ENCODE measurements around the gene PEX1.
A peak's percentile ranks its signal among the peaks of the same experiment; 100 is the strongest.
"Not testable (repeated sequence)": the region's sequence is repeated elsewhere in the genome, so short reads cannot be mapped to it uniquely, and the experiment has no call there.

PEX1 gene

DNA sequence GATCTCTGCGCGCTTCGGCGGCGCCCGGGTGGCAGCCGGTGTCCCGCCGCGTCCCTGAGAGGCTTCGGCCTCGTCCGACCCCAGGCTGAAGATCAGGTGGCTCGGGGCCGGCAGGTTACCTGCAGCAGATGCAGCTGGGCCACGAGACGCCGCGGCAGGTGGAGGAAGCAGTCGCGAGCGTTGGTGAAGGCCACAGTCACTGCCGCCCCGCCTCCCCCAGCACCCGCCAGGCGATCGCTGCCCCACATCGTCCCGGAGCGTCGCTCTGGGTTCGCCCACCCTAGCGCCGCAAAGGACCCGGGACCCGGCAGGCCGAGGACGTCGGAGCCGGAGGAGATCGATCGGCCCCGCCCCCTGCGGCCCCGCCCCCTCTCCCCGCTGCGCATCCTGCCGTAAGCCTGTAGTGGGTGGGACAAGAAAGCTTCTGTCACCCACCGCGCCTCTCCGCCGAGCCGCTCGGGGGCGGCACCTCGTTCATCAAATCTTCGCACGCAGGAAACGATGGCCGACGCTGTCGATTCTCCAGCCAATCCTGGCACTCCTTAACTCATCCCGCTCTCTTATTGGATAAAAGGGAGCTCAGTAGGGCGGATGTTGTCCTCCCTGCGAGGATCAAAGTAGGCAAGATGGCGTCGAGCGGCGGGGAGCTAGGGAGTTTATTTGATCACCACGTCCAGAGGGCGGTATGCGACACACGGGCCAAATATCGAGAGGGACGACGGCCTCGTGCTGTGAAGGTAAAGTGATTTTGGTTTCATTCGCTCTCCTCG is at the start of gene PEX1, which contains the start of gene RBM48:
Gene PEX1 (minus strand): TSS at position 333 of the 770 bp plus-strand sequence. CDS start 85 bp downstream, at position 248.
Gene RBM48 (plus strand): TSS at position 608 of the 770 bp plus-strand sequence. CDS start 19 bp downstream, at position 627.
- peak; percentile 98 for DNase-seq

DNA sequence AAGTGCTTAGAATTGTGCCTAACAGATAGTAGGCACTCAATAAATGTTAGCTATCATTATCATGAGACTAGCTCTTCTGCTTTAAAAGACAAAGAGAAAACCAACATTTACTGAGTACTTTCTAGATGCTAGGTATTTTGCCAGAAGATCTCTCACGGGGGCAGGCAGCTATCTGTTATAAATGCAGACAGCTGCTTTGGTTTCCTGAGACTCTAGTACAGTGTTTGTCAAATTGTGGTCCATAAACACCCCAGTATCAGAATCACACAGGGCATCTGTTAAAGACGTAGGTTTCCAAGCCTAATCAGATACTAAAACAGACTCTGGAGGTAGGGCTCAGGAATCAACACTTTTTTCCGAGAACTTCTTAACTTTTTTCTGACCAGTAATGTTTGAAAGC is 48.0 kb upstream of the PEX1 start:
- no peak for DNase-seq

DNA sequence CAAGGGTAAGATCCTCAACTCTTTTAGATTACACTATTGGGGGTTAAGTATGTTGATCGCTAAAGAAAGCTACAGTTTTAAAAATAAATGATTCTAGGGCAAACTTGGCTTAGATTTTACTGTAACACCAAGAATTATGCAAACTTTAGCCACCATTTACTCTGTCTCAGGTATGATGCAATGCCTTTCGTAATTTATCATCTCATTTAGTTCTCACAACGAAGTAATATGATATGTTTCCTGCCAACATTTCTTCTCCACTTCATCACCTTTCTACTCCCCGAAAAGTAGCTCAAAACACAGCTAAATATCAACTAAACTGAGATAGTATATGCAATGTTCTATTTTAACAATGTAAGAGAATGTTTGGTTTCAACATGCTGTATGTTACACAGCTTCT is 40.8 kb upstream of the PEX1 start:
- DNase-seq: no peak

DNA sequence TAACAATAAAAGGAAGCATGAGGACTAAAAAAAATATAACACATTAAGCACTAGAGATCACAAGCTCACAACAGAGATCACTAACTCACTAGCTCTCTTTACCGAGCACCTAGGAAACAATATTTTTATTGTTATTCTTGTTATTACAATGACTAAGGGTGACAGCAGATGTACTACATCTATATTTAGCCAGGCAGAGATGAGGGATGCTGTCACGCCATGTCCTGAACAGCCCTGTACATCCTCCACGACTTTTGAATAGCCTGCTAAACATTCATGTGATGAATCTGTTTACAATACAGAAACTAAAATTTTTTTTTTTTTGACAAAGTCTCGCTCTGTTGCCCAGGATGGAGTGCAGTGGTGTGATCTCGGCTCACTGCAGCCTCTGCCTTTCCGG is 39.1 kb upstream of the PEX1 start:
- DNase-seq: no peak

DNA sequence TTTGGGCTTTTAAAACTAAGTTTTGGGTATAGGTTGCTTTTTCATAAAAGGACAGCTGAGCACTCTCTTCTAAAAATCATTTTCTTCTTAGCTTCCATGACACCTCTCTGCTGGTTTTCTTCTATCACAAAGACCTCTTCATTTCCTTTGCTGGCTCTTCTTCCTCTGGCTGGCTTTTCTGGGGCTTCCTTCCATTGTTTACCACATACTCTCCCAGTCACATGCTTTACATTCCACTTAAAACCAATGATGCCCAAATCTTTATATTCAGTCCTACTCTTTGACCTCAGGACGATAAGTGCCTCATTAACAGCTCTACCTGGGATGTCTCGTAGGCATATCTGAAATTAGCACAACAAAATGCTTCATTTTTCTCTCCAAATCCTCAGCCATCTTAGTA is 35.0 kb upstream of the PEX1 start:
- DNase-seq: no peak

DNA sequence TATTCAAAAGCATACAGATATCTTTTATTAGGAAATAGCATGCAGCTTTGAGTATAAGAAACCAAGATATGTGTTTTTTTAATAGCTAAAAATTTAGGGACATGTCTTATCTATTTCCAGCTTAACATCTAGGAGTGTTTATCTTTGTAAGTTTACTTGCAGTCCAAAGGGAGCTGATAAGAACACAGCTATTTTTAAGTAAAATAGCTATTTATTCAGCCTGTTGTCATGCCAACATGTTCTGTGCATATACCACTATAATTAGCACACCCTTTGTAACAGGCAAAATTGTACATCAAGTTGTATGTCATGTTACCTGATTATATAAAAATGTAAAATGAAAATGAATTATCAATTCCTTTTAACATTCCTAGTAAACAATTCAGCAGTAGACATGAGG is 32.3 kb upstream of the PEX1 start:
- DNase-seq: no peak

DNA sequence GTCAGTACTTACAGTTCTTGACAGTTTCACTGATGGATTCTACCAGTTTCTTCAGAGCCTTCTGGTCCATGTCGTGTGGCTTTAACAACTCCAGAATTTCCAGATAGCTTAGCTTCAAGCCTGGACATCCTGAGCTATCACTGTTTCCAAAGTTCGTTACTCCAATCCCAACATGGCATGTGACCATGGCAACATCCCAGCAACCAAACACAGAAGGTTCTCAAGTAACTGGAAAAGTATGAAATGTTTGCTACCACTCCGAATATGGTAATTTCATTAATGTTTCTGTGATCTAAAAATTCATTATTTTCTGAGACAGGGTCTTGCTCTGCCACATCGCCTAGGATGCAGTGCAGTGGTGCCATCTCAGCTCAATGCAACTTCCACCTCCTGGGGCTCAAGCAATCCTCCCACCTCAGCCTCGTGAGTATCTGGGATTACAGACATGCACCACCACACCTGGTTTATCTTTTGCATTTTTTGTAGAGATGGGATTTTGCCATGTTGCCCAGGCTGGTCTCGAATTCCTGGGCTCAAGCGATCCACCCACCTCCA is 29.6 kb upstream of the PEX1 start:
- no peak for DNase-seq

DNA sequence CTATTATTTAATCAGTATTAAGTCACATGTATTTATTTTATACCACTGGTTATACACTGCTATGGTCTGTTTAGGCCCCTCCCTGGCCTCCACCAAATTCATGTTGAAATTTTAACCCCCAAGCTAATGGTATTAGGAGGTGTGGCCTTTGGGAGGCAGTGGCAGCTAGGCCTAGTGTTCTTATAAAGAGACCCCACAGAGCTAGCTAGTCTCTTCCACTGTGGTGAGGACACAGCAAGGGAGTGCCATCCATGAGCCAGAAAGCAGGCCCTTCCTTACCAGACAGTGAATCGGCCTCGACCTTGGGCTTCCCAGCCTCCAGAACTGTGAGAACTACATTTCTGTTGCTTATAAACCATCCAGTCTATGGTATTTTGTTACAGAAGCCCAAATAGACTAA is 28.9 kb upstream of the PEX1 start:
- DNase-seq: no peak

DNA sequence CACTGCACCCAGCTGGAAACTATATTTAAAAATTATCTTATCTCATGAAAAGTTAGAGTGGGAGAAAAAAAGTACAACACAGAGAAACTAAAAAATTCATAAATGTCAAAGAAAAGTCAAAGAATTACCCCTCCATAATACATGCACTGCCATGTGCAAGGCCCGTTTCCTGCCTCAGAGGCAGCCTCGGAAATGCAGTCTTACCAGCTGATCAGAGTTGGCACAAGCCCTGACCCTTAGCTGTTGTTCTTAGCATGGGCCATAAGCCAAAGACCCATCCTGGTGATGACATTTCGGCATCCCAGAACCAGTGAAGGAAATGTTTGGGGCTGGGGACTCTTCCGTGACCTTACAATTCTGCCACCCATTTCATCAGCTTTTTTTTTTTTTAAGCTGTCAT is 21.9 kb upstream of the PEX1 start:
- DNase-seq: no peak

DNA sequence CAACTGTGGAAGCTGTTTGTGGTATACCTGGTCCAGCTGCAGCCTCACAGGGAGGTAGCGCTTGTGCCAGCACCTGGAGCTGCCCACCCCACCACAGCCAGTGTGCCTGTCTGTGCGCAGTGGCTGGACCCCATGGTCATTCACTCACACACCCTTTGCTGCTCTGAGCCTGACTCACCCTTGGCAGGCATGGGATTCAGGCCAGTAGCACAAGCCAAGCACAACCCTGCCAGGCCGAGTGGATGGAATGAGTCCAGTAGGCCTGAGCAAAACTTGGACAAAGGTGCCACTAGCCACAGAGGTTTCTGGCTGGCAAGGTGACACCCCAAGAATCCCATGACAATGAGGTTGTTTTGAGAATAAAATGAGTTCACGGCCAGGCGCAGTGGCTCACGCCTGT is 19.3 kb upstream of the PEX1 start:
- no peak for DNase-seq

DNA sequence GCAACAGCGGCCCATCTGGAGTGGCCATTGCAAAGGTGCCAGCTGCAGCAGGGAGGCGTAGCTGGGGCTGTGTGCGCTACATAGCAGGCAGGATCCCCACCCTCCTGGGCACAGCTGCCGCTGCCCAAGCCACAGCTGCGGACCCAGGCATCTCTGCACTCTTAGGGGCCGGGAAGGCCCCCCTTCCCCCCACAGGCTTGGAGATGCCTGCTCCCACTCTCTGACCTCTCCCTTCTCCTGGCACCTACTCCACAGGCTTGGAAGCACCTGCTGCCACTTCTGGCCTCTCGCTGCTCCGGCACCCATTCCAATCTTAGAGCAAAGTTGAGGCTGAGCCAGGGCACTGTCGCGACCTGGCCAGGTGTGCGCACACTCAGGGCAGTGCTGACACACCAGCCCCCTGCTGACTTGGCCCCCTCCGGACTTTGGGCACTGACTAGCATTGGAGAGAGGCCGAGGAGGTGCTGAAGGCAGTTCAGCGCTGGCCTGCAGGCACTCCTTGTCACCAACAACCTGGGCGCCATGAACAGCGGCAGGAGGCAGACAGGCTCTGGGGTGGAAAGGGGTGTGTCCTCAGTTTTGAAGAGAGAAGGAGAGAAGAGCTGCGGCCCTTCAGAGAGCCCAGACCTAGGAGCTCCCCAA is 18.7 kb upstream of the PEX1 start:
- no peak for DNase-seq

DNA sequence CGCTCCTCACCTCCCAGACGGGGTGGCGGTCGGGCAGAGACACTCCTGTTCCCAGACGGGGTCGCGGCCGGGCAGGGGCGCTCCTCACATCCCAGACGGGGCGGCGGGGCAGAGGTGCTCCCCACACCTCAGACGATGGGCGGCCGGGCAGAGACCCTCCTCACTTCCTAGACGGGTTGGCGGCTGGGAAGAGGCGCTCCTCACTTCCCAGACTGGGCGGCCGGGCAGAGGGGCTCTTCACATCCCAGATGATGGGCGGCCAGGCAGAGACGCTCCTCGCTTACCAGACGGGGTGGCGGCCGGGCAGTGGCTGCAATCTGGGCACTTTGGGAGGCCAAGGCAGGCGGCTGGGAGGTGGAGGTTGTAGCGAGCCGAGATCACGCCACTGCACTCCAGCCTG is 16.8 kb upstream of the PEX1 start:
- not testable (repeated sequence) for DNase-seq

DNA sequence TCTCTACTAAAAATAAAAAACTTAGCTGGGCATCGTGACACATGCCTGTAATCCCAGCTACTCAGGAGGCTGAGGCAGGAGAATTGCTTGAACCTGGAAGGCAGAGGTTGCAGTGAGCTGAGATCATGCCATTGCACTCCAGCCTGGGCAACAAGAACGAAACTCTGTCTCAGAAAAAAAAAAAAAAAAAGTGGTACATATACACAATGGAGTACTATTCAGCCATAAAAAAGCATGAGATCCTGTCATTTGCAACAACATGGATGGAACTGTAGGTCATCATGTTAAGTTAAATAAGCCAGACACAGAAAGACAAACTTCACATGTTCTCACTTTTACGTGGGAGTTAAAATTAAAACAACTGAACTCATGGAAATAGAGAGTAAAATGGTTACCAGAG is 15.2 kb upstream of the PEX1 start:
- not testable (repeated sequence) for DNase-seq

DNA sequence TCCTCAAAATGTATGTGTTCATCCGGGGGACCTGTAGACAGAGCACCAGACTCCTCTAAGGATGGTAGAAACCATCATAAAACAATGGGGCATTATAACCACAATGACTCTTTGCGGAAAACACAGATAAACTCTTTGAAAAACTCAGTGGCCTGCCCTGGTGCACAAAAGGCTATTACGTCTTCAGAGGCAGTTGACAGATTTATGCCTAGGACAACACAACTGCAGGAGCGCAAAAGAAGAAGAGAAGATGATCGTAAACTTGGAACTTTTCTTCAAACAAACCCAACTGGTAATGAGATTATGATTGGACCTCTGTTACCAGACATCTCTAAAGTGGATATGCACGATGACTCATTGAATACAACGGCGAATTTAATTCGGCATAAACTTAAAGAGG is 6.3 kb upstream of the PEX1 start:
- DNase-seq: no peak

DNA sequence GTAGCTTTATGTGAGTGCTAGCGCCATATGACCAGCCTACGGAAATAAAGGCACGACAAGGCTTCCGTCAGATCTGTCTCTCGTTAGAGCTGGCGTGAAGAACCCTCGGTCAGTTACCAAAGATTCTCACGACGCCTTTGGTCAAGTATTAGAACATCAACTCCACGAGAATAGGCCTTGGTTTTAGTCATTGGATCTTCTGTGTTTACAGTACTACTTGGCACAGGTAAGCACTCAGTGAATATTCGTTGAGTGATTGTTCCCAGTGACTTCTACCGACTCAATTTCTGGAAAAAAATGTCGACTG is 591 bp upstream of the PEX1 start:
- DNase-seq: no peak

DNA sequence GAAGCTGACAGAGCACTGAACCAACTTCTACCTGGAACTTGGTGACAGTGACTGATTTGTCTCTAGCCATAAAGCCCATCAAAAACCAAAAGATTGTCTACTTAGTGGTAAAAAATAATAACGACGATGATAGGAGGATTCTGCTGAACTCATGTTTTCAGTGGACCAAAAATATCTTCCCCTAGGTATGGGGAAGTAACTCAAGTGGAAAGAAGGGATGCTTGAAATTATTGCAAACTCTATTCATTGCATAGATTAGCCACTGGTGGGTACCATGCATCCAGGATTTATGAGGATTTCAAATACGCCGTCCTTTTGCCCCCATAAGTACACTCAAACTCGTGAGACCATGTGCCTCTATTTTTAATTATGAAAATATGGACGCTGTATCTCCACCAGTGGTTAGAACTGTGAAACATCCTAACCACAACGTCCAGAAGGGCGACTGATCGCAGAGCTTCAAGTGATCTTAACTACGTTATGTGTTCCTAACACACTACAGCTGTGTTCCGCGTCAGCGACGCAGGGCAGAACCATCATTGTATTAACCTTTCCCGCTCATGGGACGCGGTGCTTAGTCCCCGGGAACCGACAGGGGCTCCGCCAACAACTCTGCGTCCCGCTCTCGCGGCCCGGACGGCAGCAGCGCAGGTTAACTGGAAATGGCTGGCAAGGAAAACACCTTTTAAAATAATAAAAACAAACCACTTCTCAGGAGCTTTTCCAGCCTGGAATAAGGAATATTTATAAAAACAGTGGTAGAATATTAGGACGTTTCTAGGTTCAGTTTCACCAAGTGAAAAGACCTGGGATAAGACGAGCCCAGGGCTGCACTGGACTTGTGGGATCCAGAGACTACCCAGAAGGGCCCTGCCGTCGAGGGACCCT is 776 bp downstream of the PEX1 start:
- no peak for DNase-seq

DNA sequence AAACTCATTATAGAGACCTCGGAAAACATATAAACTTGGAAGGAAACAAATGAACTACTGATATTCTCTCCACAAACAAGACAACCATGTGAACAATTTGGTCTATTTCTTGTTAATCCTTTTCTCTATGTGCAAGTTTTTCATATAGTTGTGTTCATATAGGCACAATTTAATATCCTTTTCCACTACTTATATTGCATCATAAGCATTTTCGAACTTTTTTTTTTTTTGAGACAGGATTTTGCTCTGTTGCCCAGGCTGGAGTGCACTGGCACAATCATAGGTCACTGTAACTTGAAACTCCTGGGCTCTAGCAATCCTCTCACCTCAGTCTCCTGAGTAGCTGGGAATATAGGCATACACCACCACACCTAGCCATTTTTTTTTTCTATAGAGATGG is 5.2 kb downstream of the PEX1 start:
- no peak for DNase-seq

DNA sequence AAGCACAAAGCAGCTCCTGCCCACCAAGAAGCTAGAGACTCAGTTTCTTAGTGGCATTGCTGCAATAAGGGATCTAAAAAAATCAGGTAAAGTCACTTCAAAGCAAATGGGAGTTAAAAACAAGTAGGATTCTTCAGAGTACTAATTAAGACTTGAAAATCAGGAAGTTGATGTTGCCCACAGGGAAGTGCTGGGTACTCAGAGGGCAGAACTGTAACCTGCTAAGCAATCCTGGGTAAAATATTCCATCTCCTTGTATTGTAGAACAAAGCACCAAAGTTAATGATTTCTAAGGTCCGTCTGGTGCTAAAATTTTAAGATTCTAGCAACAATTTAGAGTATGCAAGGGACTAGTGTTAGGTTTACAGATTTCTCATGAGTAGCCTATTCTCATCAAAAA is 8.3 kb downstream of the PEX1 start:
- no peak for DNase-seq

DNA sequence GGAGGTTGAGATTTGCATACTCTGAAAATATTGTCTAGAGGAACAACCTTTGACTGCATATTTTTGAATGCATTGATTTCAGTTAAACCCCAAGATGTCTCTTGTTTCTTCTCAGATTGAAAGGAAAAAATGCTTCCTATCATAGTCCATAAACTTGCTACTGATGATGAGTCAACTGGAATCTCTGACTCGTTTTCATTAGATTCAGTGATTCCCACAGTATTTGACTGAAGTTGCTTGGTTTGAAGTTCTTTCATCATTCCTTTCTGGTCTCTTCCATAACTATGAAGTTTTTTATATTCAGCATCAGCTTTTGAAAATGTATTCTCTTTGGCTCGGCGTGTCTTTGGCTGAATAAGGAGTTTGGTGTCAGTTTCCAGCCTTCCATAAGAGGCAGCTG is 10.7 kb downstream of the PEX1 start:
- DNase-seq: no peak

DNA sequence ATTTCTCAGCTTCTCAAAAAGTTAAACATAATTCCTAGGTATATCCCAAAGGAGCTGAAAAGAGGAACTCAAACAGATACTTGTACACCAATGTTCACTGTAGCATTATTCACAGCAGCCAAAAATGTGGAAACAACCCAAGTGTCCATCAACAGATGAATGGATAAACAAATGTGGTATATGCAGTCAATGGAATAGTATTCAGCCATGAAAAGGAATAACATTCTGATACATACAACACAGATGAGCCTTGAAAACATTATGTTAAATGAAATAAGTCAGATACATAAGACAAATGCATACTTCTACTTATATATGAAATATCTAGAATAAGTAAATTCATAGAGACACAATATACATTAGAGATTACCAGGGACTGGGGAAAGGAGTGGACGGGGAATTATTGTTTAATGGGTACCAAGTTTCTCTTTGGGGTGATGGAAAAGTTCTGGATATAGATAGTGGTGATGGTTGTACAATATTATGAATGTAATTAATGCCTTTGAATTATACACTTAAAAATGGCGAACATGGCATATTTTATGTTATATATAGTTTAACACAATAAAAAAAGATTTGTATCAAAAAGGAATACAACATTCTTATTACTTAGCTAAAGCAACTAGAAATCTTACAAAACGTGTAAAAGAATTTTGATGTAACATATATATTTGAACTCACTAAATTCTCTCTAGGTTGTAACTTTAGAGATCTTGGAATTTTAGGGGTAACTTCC is 15.0 kb downstream of the PEX1 start:
- no peak for DNase-seq

DNA sequence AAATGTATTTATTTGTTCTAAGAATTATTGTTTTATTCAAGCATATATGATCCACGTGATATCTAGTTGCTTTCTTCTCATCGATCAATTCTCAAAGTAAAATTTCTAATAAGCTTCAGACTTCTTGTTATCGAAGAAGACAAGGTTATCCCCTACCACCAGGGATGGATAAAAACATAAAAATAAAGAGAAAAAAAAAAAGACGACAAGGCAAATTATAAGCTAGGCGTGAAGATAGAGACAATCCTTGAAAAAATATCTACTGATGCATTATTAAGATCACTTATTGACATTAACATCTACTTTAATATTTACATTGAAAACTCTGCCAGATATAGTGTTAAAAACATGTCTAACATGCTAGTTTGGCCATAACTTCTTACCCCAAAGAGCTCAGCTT is 19.4 kb downstream of the PEX1 start:
- no peak for DNase-seq

DNA sequence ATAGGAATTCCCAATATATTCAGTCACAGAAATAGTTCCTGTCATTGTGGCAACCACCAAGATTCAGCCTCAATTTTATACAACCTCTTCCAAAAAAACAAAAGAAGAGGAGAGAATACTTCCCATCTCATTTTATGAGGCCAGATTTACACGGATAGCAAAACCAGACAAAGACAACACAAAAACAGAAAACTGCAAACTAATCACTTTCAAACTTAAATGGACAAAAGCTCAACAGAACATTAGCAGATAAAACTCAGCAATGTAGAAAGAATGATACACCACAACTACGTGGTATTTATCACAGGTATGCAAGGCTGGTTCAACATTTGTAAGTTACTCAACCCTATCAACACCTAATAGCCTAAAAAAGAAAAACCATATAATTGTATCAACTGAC is 22.0 kb downstream of the PEX1 start:
- DNase-seq: no peak

DNA sequence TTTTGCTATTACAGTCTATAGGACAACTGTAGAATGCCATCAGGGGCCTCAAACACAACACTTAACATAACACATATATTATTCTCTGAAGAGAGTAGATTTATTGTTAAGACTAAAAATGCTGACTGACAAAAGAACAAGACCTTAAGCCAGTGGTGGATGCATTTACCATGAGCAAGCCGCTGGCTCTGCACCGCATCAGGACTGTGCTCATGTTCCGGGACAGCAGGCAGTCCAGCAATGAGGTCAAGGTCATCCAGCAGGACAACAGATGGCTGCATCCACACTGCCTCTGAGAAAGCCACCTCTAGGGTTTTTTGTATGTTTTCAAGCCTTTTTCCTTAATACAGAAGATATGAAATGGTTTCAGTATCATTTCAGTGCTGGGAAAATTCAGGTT is 23.8 kb downstream of the PEX1 start:
- DNase-seq: no peak

Data from NCI-H1048 (cell line).